ENCODE results near the gene GPR83.
"Not testable (repeated sequence)": the region's sequence is repeated elsewhere in the genome, so short reads cannot be mapped to it uniquely, and the experiment has no call there.

Gene GPR83

DNA sequence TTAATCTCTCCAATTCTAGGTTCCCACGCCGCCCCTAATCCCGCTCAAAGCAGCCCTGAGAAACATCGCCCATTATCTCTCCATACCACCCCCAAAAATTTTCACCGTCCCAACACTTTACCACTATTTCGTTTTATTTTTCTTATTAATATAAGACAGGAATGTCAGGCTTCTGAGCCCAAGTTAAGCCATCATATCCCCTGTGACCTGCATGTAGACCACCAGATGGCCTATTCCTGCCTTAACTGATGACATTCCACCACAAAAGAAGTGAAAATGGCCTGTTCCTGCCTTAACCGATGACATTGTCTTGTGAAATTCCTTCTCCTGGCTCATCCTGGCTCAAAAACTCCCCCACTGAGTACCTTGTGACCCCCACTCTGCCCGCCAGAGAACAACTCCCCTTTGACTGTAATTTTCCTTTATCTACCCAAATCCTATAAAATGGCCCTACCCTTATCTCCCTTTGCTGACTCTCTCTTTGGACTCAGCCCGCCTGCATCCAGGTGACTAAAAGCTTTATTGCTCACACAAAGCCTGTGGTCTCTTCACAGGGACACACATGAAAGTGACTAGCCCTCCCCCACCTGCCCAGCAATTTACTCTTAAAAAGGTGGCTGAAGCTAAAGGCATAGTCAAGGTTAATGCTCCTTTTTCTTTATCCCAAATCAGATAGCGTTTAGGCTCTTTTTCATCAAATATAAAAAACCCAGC lies 50.2 kb downstream of the GPR83 start:
- DNase-seq, result not testable (repeated sequence)

DNA sequence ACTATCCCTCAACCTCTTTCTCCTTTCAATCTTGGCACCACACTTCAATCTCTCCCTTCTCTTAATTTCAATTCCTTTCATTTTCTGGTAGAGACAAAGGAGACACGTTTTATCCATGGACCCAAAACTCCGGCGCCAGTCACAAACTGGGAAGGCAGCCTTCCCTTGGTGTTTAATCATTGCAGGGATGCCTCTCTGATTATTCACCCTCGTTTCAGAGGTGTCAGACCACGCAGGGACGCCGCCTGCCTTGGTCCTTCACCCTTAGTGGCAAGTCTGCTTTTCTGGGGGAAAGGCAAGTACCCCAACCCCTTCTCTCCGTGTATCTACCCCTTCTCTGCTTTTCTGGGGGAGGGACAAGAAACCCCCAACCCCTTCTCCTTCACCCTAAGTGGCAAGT lies 54.9 kb downstream of the GPR83 start:
- DNase-seq, result not testable (repeated sequence)

DNA sequence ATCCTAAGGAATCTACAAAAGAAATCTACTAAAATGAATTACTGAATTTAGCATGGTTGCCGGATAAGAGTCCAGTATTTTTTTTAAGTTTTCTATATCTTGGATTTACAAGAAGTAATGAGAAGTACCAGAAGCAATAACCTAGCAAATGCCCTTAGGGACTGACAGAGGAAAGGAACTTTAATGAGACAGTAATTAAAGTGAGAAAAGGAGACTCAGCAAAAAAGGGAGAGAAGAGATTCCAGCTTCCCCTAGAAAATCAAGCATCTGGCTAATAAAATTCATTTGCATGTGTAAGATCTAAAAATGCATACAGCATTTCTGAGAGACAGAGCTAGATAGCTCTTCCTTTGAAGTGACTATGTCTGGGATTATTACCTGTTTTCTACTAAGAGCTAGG lies 57.7 kb downstream of the GPR83 start:
- no peak for DNase-seq

DNA sequence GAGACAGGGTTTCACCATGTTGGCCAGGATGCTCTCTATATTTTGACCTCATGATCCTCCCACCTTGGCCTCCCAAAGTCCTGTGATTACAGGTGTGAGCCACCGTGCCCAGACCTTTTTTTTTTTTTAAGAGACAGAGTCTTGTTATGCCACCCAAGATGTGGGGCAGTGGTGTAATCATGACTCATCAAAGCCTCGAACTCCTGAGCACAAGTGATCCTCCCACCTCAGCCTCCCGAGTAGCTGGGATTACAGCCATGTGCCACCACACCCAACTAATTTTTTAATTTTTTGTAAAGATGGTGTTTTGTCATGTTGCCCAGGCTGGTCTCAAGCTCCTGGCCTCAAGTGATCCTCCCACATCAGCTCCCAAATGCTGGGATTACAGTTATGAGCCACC lies 59.0 kb downstream of the GPR83 start:
- no peak for DNase-seq

DNA sequence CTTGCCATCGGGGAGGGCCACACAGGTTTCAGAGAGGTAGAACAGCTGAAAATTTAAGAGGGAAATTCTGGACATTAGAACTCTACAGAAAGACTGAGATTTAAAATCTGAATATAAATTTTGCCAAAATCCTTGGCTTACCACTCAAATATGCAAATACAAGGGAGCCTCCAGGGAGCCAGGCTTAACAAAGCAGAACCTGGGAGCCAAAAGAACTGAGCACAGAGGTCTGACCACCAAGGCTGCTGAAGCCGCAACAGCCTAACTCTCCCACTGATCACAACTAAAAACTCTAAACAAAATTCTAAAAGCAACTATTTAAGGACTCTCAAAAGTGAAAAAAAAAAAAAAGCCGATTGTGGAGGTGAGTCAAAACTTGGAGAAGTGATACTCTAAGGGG lies 62.6 kb downstream of the GPR83 start:
- no peak for DNase-seq

DNA sequence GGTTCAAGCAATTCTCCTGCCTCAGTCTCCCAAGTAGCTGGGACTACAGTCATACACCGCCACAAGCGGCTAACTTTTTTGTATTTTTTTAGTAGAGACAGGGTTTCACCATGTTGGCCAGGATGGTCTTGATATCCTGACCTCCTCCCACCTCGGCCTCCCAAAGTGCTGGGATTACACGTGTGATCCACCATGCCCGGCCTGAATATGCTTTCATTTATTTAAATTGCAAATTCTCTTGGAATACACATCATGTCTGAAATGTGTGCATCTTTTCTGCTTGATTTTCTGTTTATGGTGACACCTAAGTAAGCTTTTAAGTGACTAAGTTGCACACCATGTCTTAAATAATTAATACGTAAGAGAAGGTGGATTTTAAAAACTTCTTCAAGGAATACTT lies 65.2 kb downstream of the GPR83 start:
- no peak for DNase-seq

DNA sequence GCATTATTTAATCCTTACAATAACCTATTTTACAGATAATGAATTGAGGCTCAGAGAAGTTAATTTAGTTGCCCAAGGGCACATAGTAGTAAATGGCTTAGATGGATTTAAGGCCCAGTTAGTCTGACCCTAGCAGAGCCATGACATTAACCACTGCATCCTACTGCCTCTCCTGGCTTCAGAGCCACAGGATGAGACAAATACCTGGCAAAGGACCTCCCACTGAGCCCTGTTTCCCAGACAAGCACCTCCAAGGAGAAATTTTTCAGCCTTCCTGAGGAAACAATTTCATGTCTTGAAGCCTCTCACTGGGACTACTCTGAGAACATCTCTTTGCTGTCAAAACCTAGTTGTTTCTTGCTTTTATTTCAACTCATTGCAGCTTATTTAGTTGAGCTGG lies 68.4 kb downstream of the GPR83 start:
- DNase-seq, result no peak

DNA sequence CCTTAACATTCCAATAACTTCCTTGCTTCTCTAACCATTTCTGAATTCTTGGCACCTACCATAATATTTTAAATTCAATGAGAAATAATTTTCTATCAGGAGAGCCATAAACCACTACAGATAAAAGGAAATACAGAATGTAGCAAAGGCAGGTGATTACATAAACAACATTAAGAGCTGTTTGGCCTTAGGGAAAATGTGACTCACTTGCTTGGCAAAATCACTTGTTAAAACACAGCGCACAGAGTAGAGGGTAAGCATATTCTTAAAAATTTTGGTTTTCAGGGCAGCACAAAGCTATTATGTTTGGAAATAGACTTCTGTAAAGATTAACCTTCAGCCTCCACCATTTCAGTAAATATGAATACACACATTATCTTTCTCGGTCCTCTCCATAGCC lies 70.4 kb downstream of the GPR83 start:
- no peak for DNase-seq

DNA sequence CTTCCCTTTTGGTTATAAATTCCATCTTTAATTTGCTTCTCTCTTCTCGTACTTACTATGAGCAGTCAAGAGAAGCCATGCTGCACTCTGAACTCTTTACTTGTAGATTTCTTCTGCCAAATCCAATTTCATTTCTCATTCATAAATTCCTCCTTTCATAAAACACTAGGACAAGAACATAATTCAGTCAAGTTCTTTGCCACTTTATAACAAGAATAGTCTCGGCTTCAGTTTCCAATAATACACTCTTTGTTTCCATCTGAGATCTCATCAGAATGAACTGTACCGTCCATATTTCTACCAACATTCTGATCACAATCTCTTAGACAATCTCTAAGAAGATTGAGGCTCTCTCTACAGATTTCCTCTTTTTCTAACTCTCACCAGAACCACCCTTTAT lies 71.7 kb downstream of the GPR83 start:
- DNase-seq, result no peak

DNA sequence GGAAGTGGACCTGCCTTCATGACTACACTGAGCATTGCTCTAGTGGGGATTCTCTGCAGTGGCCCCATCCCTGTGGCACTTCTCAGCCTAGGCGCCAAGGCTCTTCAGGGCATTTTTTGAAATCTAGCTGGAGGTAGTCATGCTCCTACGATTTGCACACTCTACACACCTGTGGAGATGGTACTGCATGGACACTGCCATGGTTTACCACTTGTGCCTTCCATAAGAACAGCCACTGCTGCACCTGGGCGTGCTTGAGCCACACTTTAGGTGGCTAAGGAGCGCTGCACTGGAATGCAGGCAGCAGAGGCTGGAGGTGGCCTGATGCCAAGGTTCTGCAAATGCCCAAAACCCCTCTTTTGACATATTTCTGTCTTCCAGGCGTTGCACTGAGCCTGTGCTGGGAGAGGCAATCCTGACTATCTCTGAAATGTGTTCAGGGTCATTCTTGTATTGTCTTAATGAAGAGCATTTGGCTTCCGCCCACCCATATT lies 72.6 kb downstream of the GPR83 start:
- no peak for DNase-seq
